Liver (tissue), 9 donors: ENCODE results near the gene IL1RAPL1. TPM values are rescaled to one million over a fixed set of nuclear protein-coding genes. Genes with fewer than 3 reads are reported as not detected.
A peak's percentile ranks its signal among the peaks of the same experiment; 100 is the strongest.

Experiments used
- DNase-seq: peaks from one replicate; pipeline ENCODE4 v3.0.0-alpha.2; 2017; ENCODE audit warnings: low spot score
- H3K27ac ChIP-seq, 2 donors: one replicate each; pipeline ENCODE4 v1.7.0; 2013; ENCODE audit warnings: inconsistent platforms in 2 of 2, low read length in 2 of 2, control low read depth in 1 of 2, low read depth in 1 of 2, mild to moderate bottlenecking in 1 of 2
- H3K27me3 ChIP-seq, 4 donors: one replicate each; pipeline versions ENCODE4 v1.6.1 to v1.7.0; 2013; ENCODE audit warnings: low read length in 3 of 4, inconsistent platforms in 1 of 4, mild to moderate bottlenecking in 1 of 4, moderate library complexity in 1 of 4; ENCODE audit not compliant: control insufficient read depth in 4 of 4, insufficient read depth in 4 of 4
- H3K36me3 ChIP-seq, 4 donors: one replicate each; pipeline versions ENCODE4 v1.6.1 to v1.7.0; 2013; ENCODE audit warnings: low read length in 3 of 4, mild to moderate bottlenecking in 3 of 4, low read depth in 1 of 4, moderate library complexity in 1 of 4; ENCODE audit not compliant: control insufficient read depth in 4 of 4, insufficient read depth in 3 of 4
- H3K4me1 ChIP-seq, 4 donors: one replicate each; pipeline versions ENCODE4 v1.6.1 to v1.7.0; 2013; ENCODE audit warnings: low read length in 3 of 4, mild to moderate bottlenecking in 3 of 4, moderate library complexity in 1 of 4; ENCODE audit not compliant: control insufficient read depth in 4 of 4, insufficient read depth in 4 of 4
- H3K4me3 ChIP-seq, 3 donors: one replicate each; pipeline versions ENCODE4 v1.6.1 to v1.7.0; 2013; ENCODE audit warnings: low read length in 3 of 3, control low read depth in 1 of 3, low read depth in 1 of 3, mild to moderate bottlenecking in 1 of 3
- H3K9ac ChIP-seq, 2 donors: one replicate each; pipeline ENCODE4 v1.7.0; 2013; ENCODE audit warnings: low read length in 2 of 2, mild to moderate bottlenecking in 2 of 2, moderate library complexity in 2 of 2, control low read depth in 1 of 2, low read depth in 1 of 2
- H3K9me3 ChIP-seq, 4 donors: one replicate each; pipeline versions ENCODE4 v1.6.1 to v1.7.0; 2013; ENCODE audit warnings: low read length in 3 of 4; ENCODE audit not compliant: control insufficient read depth in 4 of 4
- EGR1 ChIP-seq, 2 donors: IDR thresholded peaks; 2 replicates each; pipeline ENCODE4 v1.6.1; 2016 to 2018; ENCODE audit warnings: antibody characterized with exemption in 2 of 2, low read depth in 2 of 2
- FOXA2 ChIP-seq: IDR thresholded peaks from 2 replicates; pipeline ENCODE4 v1.6.1; 2016; ENCODE audit warnings: antibody characterized with exemption
- GABPA ChIP-seq, 2 donors: IDR thresholded peaks in 1 of 2; conservative IDR thresholded peaks in 1 of 2; 2 replicates each; pipeline ENCODE4 v1.6.1; 2016; ENCODE audit warnings: antibody characterized with exemption in 2 of 2, mild to moderate bottlenecking in 1 of 2, moderate library complexity in 1 of 2
- HNF4A ChIP-seq, 2 donors: conservative IDR thresholded peaks; 2 replicates each; pipeline ENCODE4 v1.6.1; 2016; ENCODE audit warnings: antibody characterized with exemption in 2 of 2, mild to moderate bottlenecking in 2 of 2
- MAX ChIP-seq: IDR thresholded peaks from 2 replicates; pipeline ENCODE4 v1.6.1; 2016; ENCODE audit warnings: antibody characterized with exemption
- REST ChIP-seq: IDR thresholded peaks from 2 replicates; pipeline ENCODE4 v1.6.1; 2016; ENCODE audit warnings: antibody characterized with exemption, mild to moderate bottlenecking
- TAF1 ChIP-seq: conservative IDR thresholded peaks from 2 replicates; pipeline ENCODE4 v1.6.1; 2016; ENCODE audit warnings: antibody characterized with exemption, mild to moderate bottlenecking
- YY1 ChIP-seq: IDR thresholded peaks from 2 replicates; pipeline ENCODE4 v1.6.1; 2016; ENCODE audit warnings: antibody characterized with exemption, mild to moderate bottlenecking
- ZBTB33 ChIP-seq: IDR thresholded peaks from 2 replicates; pipeline ENCODE4 v1.6.1; 2016; ENCODE audit warnings: antibody characterized with exemption
- WGBS: extraction: QIAGEN DNeasy Blood & Tissue Kit; methylation state at CpG from one replicate; pipeline ENCODE4 v1.1.7; 2013; 5-methylcytosine and 5-hydroxymethylcytosine counted together
- polyA plus RNA-seq, 2 donors: library from polyadenylated mRNA; stranded (reverse) in 1 of 2; unstranded in 1 of 2; fragments of 200-250 nt in 1 of 2; fragments of >200 nt in 1 of 2; fragmentation: Nextera tagmentation in 1 of 2; extraction: Ambion mirVana in 1 of 2; gene quantifications; one replicate each; pipeline versions ENCODE4 v1.2.1 to v1.2.3, GENCODE V29; 2013 to 2015
- total RNA-seq, 2 donors: library from RNA; depleted of rRNA; stranded (reverse); fragments of >200 nt; gene quantifications; one replicate each; pipeline ENCODE4 v1.2.3, GENCODE V29; 2014
- donor health status: healthy.
- donor health status: healthy.
- donor health status: healthy.
- donor health status: healthy.
- donor health status: healthy.

The IL1RAPL1 gene
- total and polyA plus RNA-seq, 4 donors, result 0.08 to 0.33 TPM; not detected in 2

- TF ChIP-seq ZBTB33, result peak; percentile 66
These were observed 958.6 kb downstream of the IL1RAPL1 start (continued) for GRCh38 chrX:29545878-29546277.

- DNase-seq, result no peak
- Histone ChIP-seq H3K4me1 (peaks cover 0 to 10% (median 7%) of the 10 kb centered on the region in 4 donors), H3K9ac (no peak overlapping the region), H3K27ac (no peak overlapping the region), H3K9me3 (no peaks in the 10 kb centered on the region), H3K36me3 (no peaks in the 10 kb centered on the region), H3K27me3 (no peaks in the 10 kb centered on the region), H3K4me3 (no peak overlapping the region)
- TF ChIP-seq HNF4A (conservative IDR thresholded peaks at IDR 0.05) (peak in 1 of 2 donors; percentile 9), ZBTB33 (no peak), MAX (no peak), YY1 (no peak)
- 44% methylated on average over 4 of the region's 4 CpGs for WGBS
These were observed 960.6 kb downstream of the IL1RAPL1 start for GRCh38 chrX:29547877-29548276.

- H3K4me3 ChIP-seq, result no peak overlapping the region
- H3K9me3 ChIP-seq, result peaks cover 0 to under 1% (median 0%) of the 10 kb centered on the region in 4 donors
- H3K9ac ChIP-seq, result no peak overlapping the region
- TF ChIP-seq FOXA2 (no peak), EGR1 (IDR thresholded peaks at IDR 0.05; ENCODE audit: low read depth in 2 of 2) (no peak), ZBTB33 (no peak), GABPA (IDR thresholded peaks at IDR 0.05 in 1 of 2, conservative IDR thresholded peaks at IDR 0.05 in 1 of 2) (no peak), HNF4A (conservative IDR thresholded peaks at IDR 0.05) (peak; percentile 18 to 24), REST (no peak), TAF1 (no peak)
- no peaks in the 10 kb centered on the region for H3K27me3 ChIP-seq
- peaks cover 0 to 3% (median 0%) of the 10 kb centered on the region in 4 donors for H3K4me1 ChIP-seq
- DNase-seq, result no peak
- no peaks in the 10 kb centered on the region for H3K36me3 ChIP-seq
- no peak overlapping the region for H3K27ac ChIP-seq
- WGBS, result 62% methylated on average over 1 of the region's 1 CpG
These were observed 966.3 kb downstream of the IL1RAPL1 start for GRCh38 chrX:29553542-29553941.
